GM19035 (cell line): Measurements from ENCODE around the gene KBTBD13.

ENCODE experiments used
- ATAC-seq: cut with Tn5 transposase; IDR thresholded peaks from one replicate; pipeline ENCODE4 v1.9.1; 2021; ENCODE audit not compliant: unreplicated experiment

KBTBD13 gene

DNA sequence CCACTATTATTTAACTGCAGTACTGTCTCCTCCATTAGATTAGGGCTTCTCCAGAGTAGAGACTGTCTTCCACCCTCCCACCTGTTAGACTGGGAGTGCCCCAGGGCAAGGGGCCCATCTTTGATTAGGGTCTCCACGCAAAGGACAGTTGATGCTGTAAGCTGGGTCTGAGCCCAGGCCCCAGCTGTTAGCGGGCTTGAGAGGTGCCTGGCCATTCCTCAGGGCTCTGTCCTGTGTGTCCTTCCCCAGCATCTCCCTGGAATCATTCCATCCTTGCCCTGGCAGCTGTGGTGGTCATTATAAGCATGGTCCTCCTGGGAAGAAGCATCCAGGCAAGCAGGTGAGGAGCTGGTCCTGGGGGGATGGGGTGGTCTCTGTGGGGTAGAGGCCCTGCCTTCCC is 25.3 kb upstream of the KBTBD13 start:
- no peak for ATAC-seq

DNA sequence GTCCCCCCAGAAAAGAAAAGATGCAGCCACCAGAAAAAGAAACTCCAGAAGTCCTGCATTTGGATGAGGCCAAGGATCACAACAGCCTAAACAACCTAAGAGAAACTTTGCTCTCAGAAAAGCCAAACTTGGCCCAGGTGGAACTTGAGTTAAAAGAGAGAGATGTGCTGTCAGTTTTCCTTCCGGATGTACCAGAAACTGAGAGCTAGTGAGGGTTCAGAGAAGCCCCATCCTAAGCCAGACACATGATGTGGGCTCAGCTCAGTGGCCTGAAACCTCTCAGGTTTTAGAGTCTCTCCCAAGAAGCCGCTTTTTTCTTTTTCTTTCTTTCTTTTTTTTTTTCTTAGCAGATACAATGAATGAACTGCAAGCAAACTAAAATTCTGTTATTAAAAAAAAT is 23.6 kb upstream of the KBTBD13 start:
- no peak for ATAC-seq

DNA sequence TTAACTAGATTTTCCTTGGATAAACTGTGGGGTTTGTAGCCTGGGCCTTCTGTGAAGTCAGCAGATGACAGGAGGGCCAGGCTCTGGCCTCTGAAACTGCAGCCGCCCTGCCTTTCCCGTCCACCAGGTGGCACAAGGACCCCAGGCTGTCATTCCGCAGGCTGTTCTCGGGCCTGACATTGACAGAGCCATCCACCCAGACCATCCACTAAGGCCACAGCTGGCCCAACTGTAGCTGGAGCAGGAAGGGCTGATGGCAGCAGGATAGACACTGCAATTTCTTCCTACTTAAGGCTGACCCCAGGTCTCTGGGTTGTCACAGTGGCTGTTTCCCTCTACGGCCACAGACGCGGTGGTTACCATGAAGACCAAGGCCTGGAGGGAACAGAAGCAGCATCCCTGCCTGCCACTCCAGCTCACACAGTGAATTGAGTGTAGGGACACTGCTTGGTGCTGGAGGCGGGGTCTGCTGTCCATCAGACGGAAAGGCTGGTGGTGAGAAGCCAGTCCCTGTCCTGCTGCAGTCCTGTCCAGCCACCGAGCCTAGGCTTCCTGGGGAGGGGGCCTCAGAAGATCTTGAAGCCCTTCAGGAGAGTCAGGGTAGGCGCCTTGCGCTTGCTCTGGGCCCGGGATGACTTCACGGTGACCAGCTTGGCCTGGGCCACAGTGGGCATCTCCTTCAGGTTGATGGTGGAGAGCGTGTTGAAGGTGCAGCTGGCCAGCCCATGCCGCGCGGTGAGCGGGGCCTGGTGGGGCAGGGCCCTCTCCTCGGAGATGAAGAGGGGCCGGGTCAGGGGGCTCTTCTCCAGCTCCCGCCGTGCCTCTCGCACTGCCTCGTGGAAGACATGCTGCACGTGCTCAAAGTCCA is 22.0 kb upstream of the KBTBD13 start:
- no peak for ATAC-seq

GRCh38 chr15:65055201-65055870 is 21.2 kb upstream of the KBTBD13 start:
- ATAC-seq, result no peak

DNA sequence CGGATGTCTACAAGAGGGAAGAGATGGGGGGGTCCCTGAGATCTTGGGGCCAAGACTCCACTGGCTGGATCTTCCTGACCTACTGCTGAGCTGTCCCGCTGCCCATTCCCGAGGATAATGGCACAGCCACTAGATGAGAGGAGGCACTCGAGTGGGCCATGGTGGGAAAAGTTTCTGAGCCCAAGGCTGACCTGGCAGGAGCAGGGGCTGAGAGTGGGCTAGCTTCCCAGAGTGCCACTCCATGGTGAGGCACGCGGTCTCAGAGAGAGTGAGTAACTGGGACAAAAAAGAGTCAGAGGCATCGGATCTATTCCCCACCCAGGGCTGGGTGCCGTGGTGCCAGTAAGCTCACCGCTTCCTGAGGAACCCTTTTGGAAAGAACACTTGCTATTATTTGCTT is 20.4 kb upstream of the KBTBD13 start:
- no peak for ATAC-seq

DNA sequence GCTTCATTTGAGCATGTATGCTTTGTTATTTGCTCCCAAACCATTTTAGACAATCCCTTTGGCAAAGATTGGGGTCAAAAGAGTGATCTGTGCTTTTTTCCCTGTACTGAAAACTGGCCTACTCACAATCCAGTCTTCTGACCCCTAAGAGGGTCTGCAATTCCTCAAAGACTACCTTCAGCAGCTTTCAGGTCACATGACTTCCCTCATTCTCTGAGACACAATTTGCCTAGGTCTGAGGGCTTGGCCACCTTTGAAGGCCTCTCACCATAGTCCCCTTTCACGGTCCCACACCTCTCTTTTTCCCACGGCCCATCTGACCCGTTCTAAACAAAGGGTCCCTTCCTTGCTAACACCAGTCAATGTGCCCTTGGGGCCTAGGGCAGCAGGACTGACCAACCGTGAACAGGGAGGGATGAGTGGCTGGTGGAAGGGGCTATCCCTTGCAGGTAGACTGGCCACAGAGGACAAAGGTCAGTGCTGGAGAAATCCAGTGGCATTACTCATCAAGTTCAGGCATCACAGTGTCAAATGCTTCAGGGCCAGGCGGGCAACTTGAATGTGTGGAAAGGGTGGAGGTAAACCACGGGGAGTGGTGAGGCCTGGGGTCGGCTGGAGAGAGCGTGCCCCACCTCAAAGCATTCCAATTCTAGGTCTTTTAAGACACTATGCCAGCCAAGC is 19.5 kb upstream of the KBTBD13 start:
- no peak for ATAC-seq

DNA sequence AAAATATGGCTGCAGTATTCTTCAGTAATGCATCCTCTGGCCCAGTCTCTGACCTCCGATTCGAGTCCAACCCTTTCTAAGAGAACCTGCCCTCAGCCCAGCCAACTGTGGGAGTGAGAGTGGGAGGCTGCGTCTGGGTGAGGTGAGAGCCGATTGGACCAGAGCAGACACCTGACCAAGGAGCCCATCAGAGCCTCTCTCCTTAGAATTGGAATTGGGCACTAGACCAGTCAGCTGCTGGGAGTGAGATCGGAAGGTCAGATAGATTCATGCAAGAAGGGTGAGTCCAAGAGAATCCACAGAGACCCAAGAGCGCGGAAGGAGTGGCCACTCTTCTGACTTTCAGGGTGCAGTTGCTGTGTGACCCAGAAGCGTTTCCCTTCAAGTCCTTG is 19.0 kb upstream of the KBTBD13 start:
- ATAC-seq, result no peak

DNA sequence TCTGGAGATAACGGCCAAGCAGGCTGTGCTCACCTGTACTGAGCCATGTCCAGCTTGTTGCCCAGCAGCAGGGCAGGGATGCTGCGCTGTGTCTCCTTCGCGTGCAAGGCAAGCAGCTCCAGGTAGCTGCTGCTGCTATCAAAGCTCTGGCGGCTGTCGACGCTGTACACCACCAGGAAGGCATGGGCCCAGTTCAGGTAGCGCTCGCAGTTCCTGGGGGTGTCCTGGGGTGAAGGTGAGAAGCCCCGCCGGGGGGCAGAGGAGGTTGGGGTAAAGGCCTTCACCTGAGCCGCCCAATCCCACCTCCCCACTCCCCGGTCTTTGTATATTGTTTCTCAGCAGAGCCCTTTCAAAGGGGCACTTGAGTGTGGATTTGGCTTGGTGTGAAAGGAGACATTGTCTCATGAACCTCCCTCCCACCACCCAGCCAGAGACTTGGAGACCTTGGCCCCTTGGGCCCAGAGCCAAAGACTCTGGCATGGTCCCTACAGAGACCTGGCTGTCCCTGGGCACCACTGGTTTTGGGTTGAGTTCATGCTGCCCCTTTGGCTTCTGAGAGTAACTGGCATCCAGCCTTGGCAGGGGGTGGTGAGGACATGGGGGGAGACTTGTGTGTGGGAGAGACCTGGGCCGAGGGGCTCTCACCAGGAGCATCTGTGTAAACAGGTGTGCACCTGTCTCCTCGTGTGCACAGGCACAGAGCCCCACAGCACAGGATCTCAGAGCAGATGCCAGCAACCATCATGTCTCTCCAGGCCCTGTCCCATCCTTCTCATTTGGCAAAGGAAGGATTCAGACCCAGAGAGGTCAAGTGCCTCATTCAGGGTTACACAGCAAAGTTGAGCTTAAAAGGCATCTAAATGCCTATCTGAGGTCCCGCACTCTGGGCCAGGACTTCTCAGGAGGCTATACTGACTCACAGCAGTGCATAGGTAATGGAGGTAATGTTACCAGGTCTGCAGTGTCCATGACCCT is 17.9 kb upstream of the KBTBD13 start:
- ATAC-seq, result no peak

GRCh38 chr15:65059369-65059750 is 17.2 kb upstream of the KBTBD13 start:
- no peak for ATAC-seq

GRCh38 chr15:65059931-65060596 is 16.5 kb upstream of the KBTBD13 start:
- no peak for ATAC-seq

DNA sequence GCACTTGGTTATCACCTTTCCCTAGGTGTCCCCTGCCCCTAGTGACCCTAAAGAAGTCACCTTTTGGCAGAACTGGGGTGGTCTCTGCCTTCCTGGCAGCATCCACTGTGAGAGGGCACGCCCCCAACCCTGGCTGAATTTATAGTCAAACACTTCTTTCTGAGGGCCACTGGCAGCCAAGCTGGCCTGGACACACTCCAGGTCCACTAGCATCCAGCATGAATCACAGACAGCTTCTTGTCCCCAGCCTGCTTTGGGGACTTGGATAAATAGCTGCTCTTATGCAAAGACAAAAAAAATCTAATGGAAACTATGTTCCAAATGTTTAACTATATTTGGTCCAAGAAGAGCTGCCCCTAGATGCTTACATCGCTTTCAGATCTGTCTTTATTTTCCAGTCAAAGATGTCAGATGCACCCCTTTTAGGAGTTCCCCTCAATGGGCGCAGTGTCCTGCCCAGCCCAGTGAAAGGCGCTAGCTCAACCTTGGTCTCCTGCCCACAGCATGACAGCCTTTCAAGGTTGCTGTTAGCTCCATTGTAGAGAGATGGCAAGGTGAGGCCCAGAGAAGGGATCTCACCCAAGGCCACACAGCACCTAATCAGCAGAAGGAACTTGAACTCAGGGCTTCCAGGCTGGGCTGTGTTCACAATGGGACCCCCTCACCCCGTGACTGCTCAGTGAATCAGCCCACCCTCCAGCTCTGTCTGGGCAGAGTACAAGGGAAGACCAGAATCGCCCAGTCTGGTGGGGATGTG is 15.7 kb upstream of the KBTBD13 start:
- no peak for ATAC-seq

DNA sequence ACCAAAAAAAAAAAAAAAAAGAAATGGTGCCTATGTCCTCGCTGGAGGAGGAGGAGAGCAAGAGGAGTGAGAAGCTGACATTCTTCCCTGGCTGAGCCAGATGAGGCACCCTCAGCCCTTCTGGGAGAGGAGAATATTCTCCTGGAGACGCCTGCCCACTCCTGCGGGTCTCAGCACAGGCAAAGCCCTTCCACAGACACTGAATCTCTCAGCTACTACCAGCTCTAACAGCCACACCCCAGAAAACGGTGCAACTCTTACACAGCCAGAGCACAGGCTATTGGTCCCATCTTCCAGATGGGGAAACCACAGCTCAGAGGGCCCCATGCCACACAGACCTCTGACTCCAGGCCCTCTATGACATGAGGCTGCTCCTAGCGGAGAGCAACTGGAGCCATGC is 14.5 kb upstream of the KBTBD13 start:
- no peak for ATAC-seq

DNA sequence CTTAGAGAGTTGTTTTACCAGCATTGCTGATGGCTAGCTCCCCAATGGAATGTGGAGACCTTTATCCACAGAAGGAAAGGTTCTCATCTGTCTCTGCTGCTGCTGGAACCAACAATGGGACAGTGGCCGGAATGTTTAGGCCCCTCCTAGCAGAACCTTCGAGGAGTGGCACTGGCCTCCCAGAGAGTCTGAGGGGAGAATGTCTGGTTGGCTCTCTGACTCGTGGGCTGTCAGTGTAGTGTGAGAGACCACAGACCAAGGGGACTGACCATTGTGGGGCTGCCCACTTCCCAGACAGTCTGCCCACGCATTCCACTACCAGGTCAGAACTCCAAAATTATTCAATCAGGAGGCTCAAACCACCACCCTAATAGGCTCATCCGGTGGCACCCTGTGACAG is 13.8 kb upstream of the KBTBD13 start:
- no peak for ATAC-seq

DNA sequence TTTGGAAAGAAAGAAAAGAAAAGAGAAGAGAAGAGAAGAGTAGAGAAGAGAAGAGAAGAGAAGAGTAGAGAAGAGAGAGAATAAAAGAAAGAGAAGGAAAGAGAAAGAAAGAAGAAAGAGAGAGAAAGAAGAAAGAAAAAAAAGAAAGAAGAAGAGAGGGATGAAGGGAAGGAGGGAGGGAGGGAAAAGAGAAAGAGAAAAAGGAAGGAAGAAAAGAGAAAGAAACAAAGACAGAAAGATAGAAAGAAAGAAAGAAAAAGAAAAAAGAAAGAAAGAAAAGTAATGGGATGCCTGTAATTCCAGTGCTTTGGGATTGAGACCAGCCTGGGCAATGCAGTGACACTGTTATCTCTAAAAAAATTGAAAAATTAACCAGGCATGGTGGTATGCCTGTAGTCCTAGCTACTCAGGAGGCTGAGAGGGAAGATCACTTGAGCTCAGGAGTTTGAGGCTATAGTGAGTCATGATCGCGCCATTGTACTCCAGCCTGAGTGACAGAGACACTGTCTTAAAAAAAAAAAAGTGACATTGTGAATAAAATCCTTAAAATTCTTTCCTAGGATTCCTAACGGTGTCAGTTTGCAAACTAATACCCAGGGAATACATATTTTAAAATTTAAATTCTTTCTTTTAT is 10.4 kb upstream of the KBTBD13 start:
- no peak for ATAC-seq

GRCh38 chr15:65066635-65067316 is 9.8 kb upstream of the KBTBD13 start:
- ATAC-seq, result no peak

DNA sequence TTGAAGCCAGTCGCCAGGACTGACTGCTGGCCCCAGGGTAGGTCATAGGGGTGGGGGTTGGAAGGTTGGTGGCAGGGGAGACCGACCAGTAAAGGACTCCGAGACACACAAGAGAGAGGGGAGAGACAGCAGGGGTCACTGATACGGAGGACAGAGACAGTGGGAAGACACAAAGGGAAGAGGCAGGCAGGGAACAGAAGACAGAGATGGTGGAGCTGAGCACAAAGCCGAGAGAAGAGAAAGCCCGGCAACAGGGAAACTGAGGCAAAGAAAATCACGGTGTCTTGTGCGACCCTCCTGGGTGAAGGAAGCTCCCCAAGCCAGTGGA is 9.3 kb upstream of the KBTBD13 start:
- ATAC-seq, result no peak

DNA sequence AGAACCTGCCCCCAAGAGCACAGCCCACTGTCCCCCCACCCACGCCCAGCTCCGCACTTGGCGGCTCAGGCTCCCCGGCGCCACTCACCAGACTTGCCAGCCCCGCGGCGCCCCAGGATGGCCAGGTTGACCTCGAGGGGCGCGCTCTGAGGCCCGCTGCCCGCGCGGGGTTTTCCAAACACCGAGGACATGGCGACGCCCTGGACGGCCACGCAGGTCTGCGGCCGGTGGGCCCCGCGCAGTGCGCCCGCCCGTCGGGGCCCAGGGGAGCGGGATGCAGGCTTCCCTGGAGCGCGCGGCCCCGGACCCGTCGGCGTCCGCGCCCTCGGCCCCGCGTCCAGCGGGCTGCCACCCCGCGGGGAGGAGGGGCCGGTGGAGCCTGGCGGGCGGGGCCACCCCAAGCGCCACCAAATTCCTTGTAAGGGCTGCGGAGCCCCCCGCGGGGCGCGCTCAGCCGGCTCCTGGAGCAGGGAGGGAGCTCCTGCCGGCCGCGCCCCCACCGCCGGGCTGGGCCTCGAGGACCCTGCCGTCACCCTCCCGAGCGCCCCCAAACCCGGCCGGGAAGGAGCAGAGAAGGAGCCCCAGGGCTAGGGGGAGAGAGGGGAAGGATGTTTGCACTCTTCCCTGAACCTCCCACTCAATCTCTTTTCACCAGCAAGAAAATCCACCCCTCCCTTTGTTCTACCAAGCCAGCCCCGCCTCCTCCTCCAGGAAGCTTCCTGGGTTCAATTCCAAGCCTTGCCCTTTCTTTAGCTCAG is 8.7 kb upstream of the KBTBD13 start, which contains the start of gene RASL12:
Gene RASL12, minus strand, starts transcription at position 347 of the 758 bp plus-strand sequence. Its CDS starts 156 bp downstream, at position 191.
- no peak for ATAC-seq

GRCh38 chr15:65068403-65068788 is 8.2 kb upstream of the KBTBD13 start:
- ATAC-seq, result no peak
